ENCODE results near the gene MAP3K8. TPM values are rescaled to one million over a fixed set of nuclear protein-coding genes. Genes with fewer than 3 reads are reported as not detected.

The MAP3K8 gene
- total and polyA plus RNA-seq, 2 donors (not counting 1 experiment from before 2014, with no cell fraction given), result 97.0 to 99.2 TPM

- H3K9me3 Mint-ChIP-seq (ENCODE audit: insufficient read depth), result no peaks in the 10 kb centered on the region
- ATAC-seq (ENCODE audit: low read depth), result no peak
- H3K4me3 Mint-ChIP-seq, result no peak overlapping the region
- 96% methylated on average over 3 of the region's 4 CpGs for WGBS (ENCODE audit: insufficient coverage)
- H3K9me3 ChIP-seq (ENCODE audit: control extremely low read depth in 1 of 3, control insufficient read depth in 2 of 3, insufficient read depth in 1 of 3, low read length in 2 of 3), result no peaks in the 10 kb centered on the region
- no peaks in the 10 kb centered on the region for H4K20me1 ChIP-seq (ENCODE audit: control insufficient read depth, insufficient read depth, low read length, poor library complexity, severe bottlenecking)
- H3K27me3 ChIP-seq (replicated peaks in 1 of 4; ENCODE audit: control extremely low read depth in 1 of 4, control insufficient read depth in 3 of 4, insufficient read depth in 4 of 4, low read length in 3 of 4), result no peaks in the 10 kb centered on the region
- ChIA-PET CTCF (no interaction called here), POLR2A (no interaction called here)
- peaks cover 21% of the 10 kb centered on the region for H3K79me2 ChIP-seq (ENCODE audit: control insufficient read depth, insufficient read depth, low read length)
- no peaks in the 10 kb centered on the region for H3K27me3 Mint-ChIP-seq
- H3K36me3 ChIP-seq (replicated peaks in 1 of 2; ENCODE audit: control extremely low read depth in 1 of 2, control insufficient read depth in 1 of 2, extremely low read depth in 1 of 2, insufficient read depth in 2 of 2, low read length in 1 of 2), result peaks cover 28 to 48% of the 10 kb centered on the region in 2 experiments
- intact Hi-C loops (cut with micrococcal nuclease), result no loop called here
- peak overlapping the region; percentile 24 for H3K27ac Mint-ChIP-seq
- H3K4me3 ChIP-seq (ENCODE audit: control extremely low read depth in 1 of 5, extremely low read depth in 1 of 5, insufficient read depth in 1 of 5, low read depth in 2 of 5, low read length in 4 of 5), result no peak overlapping the region
- peak overlapping the region in 1 of 2 donors; percentile 42 for H3K27ac ChIP-seq (ENCODE audit: low read length in 2 of 2)
- no peak overlapping the region for H2AFZ ChIP-seq (ENCODE audit: insufficient read depth, low read depth, low read length, poor library complexity, severe bottlenecking)
- H3K4me1 Mint-ChIP-seq, result peaks cover 21% of the 10 kb centered on the region
- no peak for TF ChIP-seq EZH2 (IDR thresholded peaks at IDR 0.05; ENCODE audit: borderline replicate concordance, insufficient read depth, low read depth, low read length, poor library complexity, severe bottlenecking)
- TF ChIP-seq CTCF (IDR thresholded peaks at IDR 0.05), result no peak
- no peak overlapping the region for H3K9ac ChIP-seq (ENCODE audit: low read length)
- H3K4me2 ChIP-seq (replicated peaks; ENCODE audit: low read depth, low read length, poor library complexity, severe bottlenecking), result no peak overlapping the region
- peaks cover 15 to 20% of the 10 kb centered on the region in 2 donors for H3K4me1 ChIP-seq (ENCODE audit: control insufficient read depth in 2 of 2, insufficient read depth in 2 of 2, low read length in 2 of 2)
- no peak for DNase-seq
These were observed 28.5 kb downstream of the MAP3K8 start for GRCh38 chr10:30462513-30462912.

GRCh38 chr10:30463944-30464451 is 30.0 kb downstream of the MAP3K8 start:
- H3K4me3 ChIP-seq (ENCODE audit: control extremely low read depth in 1 of 5, extremely low read depth in 1 of 5, insufficient read depth in 1 of 5, low read depth in 2 of 5, low read length in 4 of 5), result no peak overlapping the region
- ChIA-PET CTCF (interaction anchor here (0.7 to 1.5 kb wide), 4 partner anchors 29 to 73 kb away, joined by 3 to 5 read pairs (median 4); no protein-coding TSS in a partner anchor), POLR2A (no interaction called here)
- no peaks in the 10 kb centered on the region for H3K9me3 Mint-ChIP-seq (ENCODE audit: insufficient read depth)
- H3K27ac Mint-ChIP-seq, result peak overlapping the region; percentile 66
- no peak overlapping the region for H3K4me2 ChIP-seq (replicated peaks; ENCODE audit: low read depth, low read length, poor library complexity, severe bottlenecking)
- H3K4me1 Mint-ChIP-seq, result peaks cover 27% of the 10 kb centered on the region
- H3K4me1 ChIP-seq (ENCODE audit: control insufficient read depth in 2 of 2, insufficient read depth in 2 of 2, low read length in 2 of 2), result peaks cover 24 to 25% of the 10 kb centered on the region in 2 donors
- H3K79me2 ChIP-seq (ENCODE audit: control insufficient read depth, insufficient read depth, low read length), result peaks cover 7% of the 10 kb centered on the region
- ATAC-seq (ENCODE audit: low read depth) (no peak), DNase-seq (no peak)
- no peaks in the 10 kb centered on the region for H3K9me3 ChIP-seq (ENCODE audit: control extremely low read depth in 1 of 3, control insufficient read depth in 2 of 3, insufficient read depth in 1 of 3, low read length in 2 of 3)
- no peaks in the 10 kb centered on the region for H4K20me1 ChIP-seq (ENCODE audit: control insufficient read depth, insufficient read depth, low read length, poor library complexity, severe bottlenecking)
- H3K27me3 Mint-ChIP-seq, result no peaks in the 10 kb centered on the region
- H3K4me3 Mint-ChIP-seq, result no peak overlapping the region
- 91% methylated on average over 2 of the region's 2 CpGs for WGBS (ENCODE audit: insufficient coverage)
- peaks cover 23 to 34% of the 10 kb centered on the region in 2 experiments for H3K36me3 ChIP-seq (replicated peaks in 1 of 2; ENCODE audit: control extremely low read depth in 1 of 2, control insufficient read depth in 1 of 2, extremely low read depth in 1 of 2, insufficient read depth in 2 of 2, low read length in 1 of 2)
- intact Hi-C loops (cut with micrococcal nuclease), result no loop called here
- TF ChIP-seq EZH2 (IDR thresholded peaks at IDR 0.05; ENCODE audit: borderline replicate concordance, insufficient read depth, low read depth, low read length, poor library complexity, severe bottlenecking) (no peak), CTCF (IDR thresholded peaks at IDR 0.05) (no peak)
- H3K9ac ChIP-seq (ENCODE audit: low read length), result no peak overlapping the region
- H2AFZ ChIP-seq (ENCODE audit: insufficient read depth, low read depth, low read length, poor library complexity, severe bottlenecking), result no peak overlapping the region
- H3K27ac ChIP-seq (ENCODE audit: low read length in 2 of 2), result peak overlapping the region in 1 of 2 donors; percentile 40
- no peaks in the 10 kb centered on the region for H3K27me3 ChIP-seq (replicated peaks in 1 of 4; ENCODE audit: control extremely low read depth in 1 of 4, control insufficient read depth in 3 of 4, insufficient read depth in 4 of 4, low read length in 3 of 4)

All from B cell (primary cell).